Activated CD4-positive, alpha-beta T cell treated with anti-CD3 and anti-CD28 coated beads, Interleukin-2, amount 50 U/mL, for 16 hours (primary cell): Measurements from ENCODE around the gene MAMDC4.
"Not testable (repeated sequence)": the region's sequence is repeated elsewhere in the genome, so short reads cannot be mapped to it uniquely, and the experiment has no call there.

Experiments used
- DNase-seq: peaks from one replicate; pipeline ENCODE4 v3.0.0-alpha.2; 2020

The MAMDC4 gene

GRCh38 chr9:136839229-136840139 is 12.7 kb upstream of the MAMDC4 start:
- DNase-seq: no peak

- no peak for DNase-seq
Measured at GRCh38 chr9:136840140-136840876, 11.8 kb upstream of the MAMDC4 start.

GRCh38 chr9:136840877-136841645 is 11.1 kb upstream of the MAMDC4 start:
- no peak for DNase-seq

- DNase-seq: not testable (repeated sequence)
Measured at GRCh38 chr9:136841646-136842379, 10.3 kb upstream of the MAMDC4 start.

- peak; percentile 82 for DNase-seq
Measured at GRCh38 chr9:136842380-136842948, 9.7 kb upstream of the MAMDC4 start, which contains the start of gene AJM1. Gene AJM1 (plus strand): TSS chr9:136842478. CDS start chr9:136844415, 1,937 bp downstream.

- not testable (repeated sequence) for DNase-seq
Measured at GRCh38 chr9:136843159-136843800, 8.9 kb upstream of the MAMDC4 start.

GRCh38 chr9:136843801-136844740 is 8.1 kb upstream of the MAMDC4 start:
- DNase-seq: peak; percentile 52

GRCh38 chr9:136844761-136845464 is 7.2 kb upstream of the MAMDC4 start:
- DNase-seq: peak; percentile 21

- no peak for DNase-seq
Measured at GRCh38 chr9:136845465-136846260, 6.5 kb upstream of the MAMDC4 start.

GRCh38 chr9:136846376-136847087 is 5.6 kb upstream of the MAMDC4 start:
- DNase-seq: no peak

- DNase-seq: peak; percentile 38
Measured at GRCh38 chr9:136847088-136847825, 4.9 kb upstream of the MAMDC4 start.

GRCh38 chr9:136847826-136848392 is 4.2 kb upstream of the MAMDC4 start:
- peak; percentile 89 for DNase-seq

- peak; percentile 49 for DNase-seq
Measured at GRCh38 chr9:136848393-136849037, 3.6 kb upstream of the MAMDC4 start.

GRCh38 chr9:136849038-136849959 is 2.8 kb upstream of the MAMDC4 start, which contains the start of gene PHPT1:
Gene PHPT1 (plus strand): TSS chr9:136849409. CDS start chr9:136849431, 22 bp downstream.
- peak; percentile 98 for DNase-seq
